ENCODE results near the gene PCDHGB5. TPM values are rescaled to one million over a fixed set of nuclear protein-coding genes. Genes with fewer than 3 reads are reported as not detected.
A peak's percentile ranks its signal among the peaks of the same experiment; 100 is the strongest.

PCDHGB5 gene
- polyA plus RNA-seq, 1 donor from 2014 or later: 0.17 TPM

- Histone ChIP-seq H3K9ac (ENCODE audit: low read length) (no peak within 1 kb of the TSS), H3K4me2 (ENCODE audit: low read length) (no peak within 1 kb of the TSS), H3K36me3 (ENCODE audit: insufficient read depth, low read length) (no peaks in the 10 kb centered on the region), H3F3A (ENCODE audit: insufficient read depth, low read length, poor library complexity, severe bottlenecking) (no peaks in the 10 kb centered on the region), H3K9me2 (ENCODE audit: insufficient read depth, low read length) (no peaks in the 10 kb centered on the region), H3K27me3 (ENCODE audit: insufficient read depth, low read depth, low read length) (no peaks in the 10 kb centered on the region), H2AFZ (ENCODE audit: low read depth, low read length) (no peak within 1 kb of the TSS), H3K9me3 (ENCODE audit: low read length) (peaks cover 49% of the 10 kb centered on the region), H3K4me3 (ENCODE audit: low read length) (peak within 1 kb of the TSS; percentile 53), H3K27ac (ENCODE audit: low read length) (no peak within 1 kb of the TSS), H3K79me2 (replicated peaks; ENCODE audit: insufficient read depth, low read length) (no peaks in the 10 kb centered on the region), H4K20me1 (ENCODE audit: insufficient read depth) (no peaks in the 10 kb centered on the region)
- TF ChIP-seq EZH2 (IDR thresholded peaks at IDR 0.05; ENCODE audit: borderline replicate concordance, insufficient read depth, low read length, poor library complexity, severe bottlenecking) (no peak), CTCF (IDR thresholded peaks at IDR 0.05; ENCODE audit: poor library complexity, severe bottlenecking) (no peak), POLR2AphosphoS5 (IDR thresholded peaks at IDR 0.05) (no peak), MXI1 (conservative IDR thresholded peaks at IDR 0.05; ENCODE audit: poor library complexity, severe bottlenecking) (no peak), RAD21 (conservative IDR thresholded peaks at IDR 0.05) (no peak), SMC3 (conservative IDR thresholded peaks at IDR 0.05; ENCODE audit: poor library complexity) (no peak), TAF1 (IDR thresholded peaks at IDR 0.05; ENCODE audit: low read depth) (no peak), EP300 (conservative IDR thresholded peaks at IDR 0.05; ENCODE audit: poor library complexity, severe bottlenecking) (no peak)
- TF ChIP-seq, protein P1, sequence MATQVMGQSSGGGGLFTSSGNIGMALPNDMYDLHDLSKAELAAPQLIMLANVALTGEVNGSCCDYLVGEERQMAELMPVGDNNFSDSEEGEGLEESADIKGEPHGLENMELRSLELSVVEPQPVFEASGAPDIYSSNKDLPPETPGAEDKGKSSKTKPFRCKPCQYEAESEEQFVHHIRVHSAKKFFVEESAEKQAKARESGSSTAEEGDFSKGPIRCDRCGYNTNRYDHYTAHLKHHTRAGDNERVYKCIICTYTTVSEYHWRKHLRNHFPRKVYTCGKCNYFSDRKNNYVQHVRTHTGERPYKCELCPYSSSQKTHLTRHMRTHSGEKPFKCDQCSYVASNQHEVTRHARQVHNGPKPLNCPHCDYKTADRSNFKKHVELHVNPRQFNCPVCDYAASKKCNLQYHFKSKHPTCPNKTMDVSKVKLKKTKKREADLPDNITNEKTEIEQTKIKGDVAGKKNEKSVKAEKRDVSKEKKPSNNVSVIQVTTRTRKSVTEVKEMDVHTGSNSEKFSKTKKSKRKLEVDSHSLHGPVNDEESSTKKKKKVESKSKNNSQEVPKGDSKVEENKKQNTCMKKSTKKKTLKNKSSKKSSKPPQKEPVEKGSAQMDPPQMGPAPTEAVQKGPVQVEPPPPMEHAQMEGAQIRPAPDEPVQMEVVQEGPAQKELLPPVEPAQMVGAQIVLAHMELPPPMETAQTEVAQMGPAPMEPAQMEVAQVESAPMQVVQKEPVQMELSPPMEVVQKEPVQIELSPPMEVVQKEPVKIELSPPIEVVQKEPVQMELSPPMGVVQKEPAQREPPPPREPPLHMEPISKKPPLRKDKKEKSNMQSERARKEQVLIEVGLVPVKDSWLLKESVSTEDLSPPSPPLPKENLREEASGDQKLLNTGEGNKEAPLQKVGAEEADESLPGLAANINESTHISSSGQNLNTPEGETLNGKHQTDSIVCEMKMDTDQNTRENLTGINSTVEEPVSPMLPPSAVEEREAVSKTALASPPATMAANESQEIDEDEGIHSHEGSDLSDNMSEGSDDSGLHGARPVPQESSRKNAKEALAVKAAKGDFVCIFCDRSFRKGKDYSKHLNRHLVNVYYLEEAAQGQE (IDR thresholded peaks at IDR 0.05; ENCODE audit: borderline replicate concordance): no peak
These were observed 5.1 kb upstream of the PCDHGB5 start, which contains the start of gene PCDHGA8 for GRCh38 chr5:141392429-141393198. Gene PCDHGA8, plus strand, starts transcription at chr5:141392633. Its CDS starts 181 bp downstream, at chr5:141392814.

GRCh38 chr5:141393267-141393666 lies 4.5 kb upstream of the PCDHGB5 start:
- H3K9me3 ChIP-seq (ENCODE audit: low read length): peaks cover 49% of the 10 kb centered on the region
- no peak for TF ChIP-seq CTCF (IDR thresholded peaks at IDR 0.05; ENCODE audit: poor library complexity, severe bottlenecking)
- no peak for TF ChIP-seq SMC3 (conservative IDR thresholded peaks at IDR 0.05; ENCODE audit: poor library complexity)
- TF ChIP-seq EP300 (conservative IDR thresholded peaks at IDR 0.05; ENCODE audit: poor library complexity, severe bottlenecking): no peak
- no peak for TF ChIP-seq TAF1 (IDR thresholded peaks at IDR 0.05; ENCODE audit: low read depth)
- no peak for TF ChIP-seq RAD21 (conservative IDR thresholded peaks at IDR 0.05)
- no peak for TF ChIP-seq EZH2 (IDR thresholded peaks at IDR 0.05; ENCODE audit: borderline replicate concordance, insufficient read depth, low read length, poor library complexity, severe bottlenecking)
- no peak for TF ChIP-seq POLR2AphosphoS5 (IDR thresholded peaks at IDR 0.05)
- no peak for TF ChIP-seq MXI1 (conservative IDR thresholded peaks at IDR 0.05; ENCODE audit: poor library complexity, severe bottlenecking)
- TF ChIP-seq, protein P1 (IDR thresholded peaks at IDR 0.05; ENCODE audit: borderline replicate concordance): no peak

More at GRCh38 chr5:141393267-141393666, 4.5 kb upstream of the PCDHGB5 start:
- Histone ChIP-seq H3K9me2 (ENCODE audit: insufficient read depth, low read length) (no peaks in the 10 kb centered on the region), H3K4me3 (ENCODE audit: low read length) (peak overlapping the region; percentile 10), H3K9ac (ENCODE audit: low read length) (no peak overlapping the region), H3K79me2 (replicated peaks; ENCODE audit: insufficient read depth, low read length) (no peaks in the 10 kb centered on the region), H3K4me2 (ENCODE audit: low read length) (no peak overlapping the region), H3K36me3 (ENCODE audit: insufficient read depth, low read length) (no peaks in the 10 kb centered on the region), H2AFZ (ENCODE audit: low read depth, low read length) (no peak overlapping the region), H3K27me3 (ENCODE audit: insufficient read depth, low read depth, low read length) (no peaks in the 10 kb centered on the region), H3K27ac (ENCODE audit: low read length) (no peak overlapping the region), H3F3A (ENCODE audit: insufficient read depth, low read length, poor library complexity, severe bottlenecking) (no peaks in the 10 kb centered on the region), H4K20me1 (ENCODE audit: insufficient read depth) (no peaks in the 10 kb centered on the region)

Data from neural cell (in vitro differentiated cells).